ENCODE results near the gene SSBP4. TPM values are rescaled to one million over a fixed set of nuclear protein-coding genes. Genes with fewer than 3 reads are reported as not detected.

The SSBP4 gene
- total and polyA plus RNA-seq, 2 experiments from 2014 or later, result 44.4 to 52.0 TPM

- Histone ChIP-seq H3F3A (replicated peaks; ENCODE audit: low read depth) (peaks cover 3% of the 10 kb centered on the region; the same call in 1 of the 2 replicates), H4K20me1 (replicated peaks; ENCODE audit: insufficient read depth) (peaks cover 14% of the 10 kb centered on the region; the same call in 1 of the 2 replicates), H3K4me1 (ENCODE audit: insufficient read depth) (peaks cover 5% of the 10 kb centered on the region), H3K4me3 (no peak overlapping the region), H3K79me2 (replicated peaks; ENCODE audit: insufficient read depth) (no peaks in the 10 kb centered on the region), H2AFZ (no peak overlapping the region), H3K36me3 (ENCODE audit: insufficient read depth) (no peaks in the 10 kb centered on the region), H3K9me2 (ENCODE audit: insufficient read depth) (no peaks in the 10 kb centered on the region), H3K27me3 (ENCODE audit: insufficient read depth) (no peaks in the 10 kb centered on the region), H3K4me2 (no peak overlapping the region), H3K27ac (ENCODE audit: low read depth) (no peak overlapping the region)
- Mint-ChIP-seq H3K27ac (no peak overlapping the region), H3K36me3 (ENCODE audit: low read depth) (peaks cover 10% of the 10 kb centered on the region), H3K4me1 (peaks cover 10% of the 10 kb centered on the region), H3K4me3 (no peak overlapping the region), H3K9me3 (no peaks in the 10 kb centered on the region; the same call in 2 of the 3 replicates), H3K27me3 (ENCODE audit: insufficient read depth, low read depth, poor library complexity) (peaks cover 13% of the 10 kb centered on the region)
- DNase-seq (ENCODE audit: low spot score), result no peak
- ATAC-seq, result no peak
- TF ChIP-seq ZNF331 (CRISPR knock-in tag; IDR thresholded peaks at IDR 0.05; ENCODE audit: low read depth) (no peak), JUNB (IDR thresholded peaks at IDR 0.05; ENCODE audit: unreplicated experiment) (no peak), REST (IDR thresholded peaks at IDR 0.05; ENCODE audit: unreplicated experiment) (no peak)
Measured at GRCh38 chr19:18465214-18465963, 46.2 kb downstream of the SSBP4 start.

- TF ChIP-seq EZH2 (IDR thresholded peaks at IDR 0.05; ENCODE audit: low read depth, unreplicated experiment), result no peak
- no peak; a peak in 1 of 4 replicates for TF ChIP-seq CTCF (conservative IDR thresholded peaks at IDR 0.05; ENCODE audit: low read depth in 2 of 2)
- no peak for TF ChIP-seq REST (IDR thresholded peaks at IDR 0.05; ENCODE audit: unreplicated experiment)
- no peak for TF ChIP-seq EZH2phosphoT487 (IDR thresholded peaks at IDR 0.05; ENCODE audit: unreplicated experiment)
- TF ChIP-seq NANOG (IDR thresholded peaks at IDR 0.05; ENCODE audit: borderline replicate concordance), result no peak
- peaks cover 5% of the 10 kb centered on the region for H3K4me1 ChIP-seq (ENCODE audit: insufficient read depth)
- Mint-ChIP-seq H3K27me3 (ENCODE audit: insufficient read depth, low read depth, poor library complexity) (peaks cover 13% of the 10 kb centered on the region), H3K4me3 (no peak overlapping the region), H3K4me1 (peaks cover 11% of the 10 kb centered on the region), H3K36me3 (ENCODE audit: low read depth) (peaks cover 7% of the 10 kb centered on the region), H3K27ac (no peak overlapping the region), H3K9me3 (no peaks in the 10 kb centered on the region; the same call in 2 of the 3 replicates)
- no peaks in the 10 kb centered on the region for H3K36me3 ChIP-seq (ENCODE audit: insufficient read depth)
- H3K4me3 ChIP-seq, result no peak overlapping the region
- H3K9me2 ChIP-seq (ENCODE audit: insufficient read depth), result no peaks in the 10 kb centered on the region
- H3K79me2 ChIP-seq (replicated peaks; ENCODE audit: insufficient read depth), result no peaks in the 10 kb centered on the region
- no peak overlapping the region for H3K27ac ChIP-seq (ENCODE audit: low read depth)
- DNase-seq (ENCODE audit: low spot score), result no peak
- H3K27me3 ChIP-seq (ENCODE audit: insufficient read depth), result no peaks in the 10 kb centered on the region
- H4K20me1 ChIP-seq (replicated peaks; ENCODE audit: insufficient read depth), result peaks cover 14% of the 10 kb centered on the region; the same call in 1 of the 2 replicates
- ATAC-seq, result no peak
- no peak overlapping the region for H2AFZ ChIP-seq
- peaks cover 3% of the 10 kb centered on the region; the same call in 1 of the 2 replicates for H3F3A ChIP-seq (replicated peaks; ENCODE audit: low read depth)
- H3K4me2 ChIP-seq, result no peak overlapping the region
Measured at GRCh38 chr19:18465964-18466339, 46.8 kb downstream of the SSBP4 start.
